ENCODE results near the gene FNDC4. TPM values are rescaled to one million over a fixed set of nuclear protein-coding genes. Genes with fewer than 3 reads are reported as not detected.
A peak's percentile ranks its signal among the peaks of the same experiment; 100 is the strongest.
"Not testable (repeated sequence)": the region's sequence is repeated elsewhere in the genome, so short reads cannot be mapped to it uniquely, and the experiment has no call there.

Gene FNDC4
- total RNA-seq, result 1.8 TPM
- long read RNA-seq, partial matches to known transcripts, result 0 of 1 reads
- long read RNA-seq, other reads (novel, unspliced or antisense), result 0 of 1 reads

GRCh38 chr2:27494944-27495554 lies at the start of gene FNDC4:
Gene FNDC4, minus strand, starts transcription at chr2:27495200. Its CDS starts 521 bp downstream, at chr2:27494679.
- ATAC-seq, result peak; percentile 68

GRCh38 chr2:27544143-27544821 lies 49.3 kb upstream of the FNDC4 start:
- DNase-seq (no peak), ATAC-seq (no peak)
- intact Hi-C loops (cut with micrococcal nuclease), result no loop called here

More at GRCh38 chr2:27494944-27495554, at the start of gene FNDC4:
- intact Hi-C loops (cut with micrococcal nuclease), result no loop called here
- peak; percentile 41 for DNase-seq

- intact Hi-C loops (cut with micrococcal nuclease); ATAC-seq; DNase-seq: not testable (repeated sequence)
Measured at GRCh38 chr2:27539649-27540048, 44.6 kb upstream of the FNDC4 start.

- ATAC-seq; intact Hi-C loops (cut with micrococcal nuclease); DNase-seq: not testable (repeated sequence)
Measured at GRCh38 chr2:27538839-27539450, 43.9 kb upstream of the FNDC4 start.

- ATAC-seq (no peak), DNase-seq (no peak)
- intact Hi-C loops (cut with micrococcal nuclease), result no loop called here
Measured at GRCh38 chr2:27537287-27537686, 42.3 kb upstream of the FNDC4 start.

GRCh38 chr2:27531983-27532382 lies 37.0 kb upstream of the FNDC4 start:
- no peak for DNase-seq
- ATAC-seq, result no peak
- intact Hi-C loops (cut with micrococcal nuclease), result no loop called here

GRCh38 chr2:27527182-27527581 lies 32.2 kb upstream of the FNDC4 start:
- ATAC-seq, result no peak
- intact Hi-C loops (cut with micrococcal nuclease), result no loop called here
- DNase-seq, result no peak

- DNase-seq (no peak), ATAC-seq (no peak)
- intact Hi-C loops (cut with micrococcal nuclease), result no loop called here
Measured at GRCh38 chr2:27522400-27522945, 27.5 kb upstream of the FNDC4 start.

GRCh38 chr2:27520316-27520715 lies 25.3 kb upstream of the FNDC4 start:
- ATAC-seq, result no peak
- intact Hi-C loops (cut with micrococcal nuclease), result no loop called here
- no peak for DNase-seq

- intact Hi-C loops (cut with micrococcal nuclease), result no loop called here
- ATAC-seq (no peak), DNase-seq (no peak)
Measured at GRCh38 chr2:27518782-27519113, 23.7 kb upstream of the FNDC4 start.

- DNase-seq (no peak), ATAC-seq (no peak)
- intact Hi-C loops (cut with micrococcal nuclease), result no loop called here
Measured at GRCh38 chr2:27518113-27518781, 23.2 kb upstream of the FNDC4 start.

GRCh38 chr2:27509326-27509725 lies 14.3 kb upstream of the FNDC4 start:
- ATAC-seq (no peak), DNase-seq (no peak)
- intact Hi-C loops (cut with micrococcal nuclease), result no loop called here

- ATAC-seq (no peak), DNase-seq (no peak)
- intact Hi-C loops (cut with micrococcal nuclease), result no loop called here
Measured at GRCh38 chr2:27507293-27507692, 12.3 kb upstream of the FNDC4 start.

- intact Hi-C loops (cut with micrococcal nuclease), result no loop called here
Measured at GRCh38 chr2:27506587-27506986, 11.6 kb upstream of the FNDC4 start.

GRCh38 chr2:27502142-27502541 lies 7.1 kb upstream of the FNDC4 start:
- ATAC-seq (no peak), DNase-seq (no peak)
- intact Hi-C loops (cut with micrococcal nuclease), result no loop called here

More at GRCh38 chr2:27506587-27506986, 11.6 kb upstream of the FNDC4 start:
- no peak for DNase-seq
- no peak for ATAC-seq

- intact Hi-C loops (cut with micrococcal nuclease), result no loop called here
- ATAC-seq, result peak; percentile 23
Measured at GRCh38 chr2:27501042-27501441, 6.0 kb upstream of the FNDC4 start.

GRCh38 chr2:27498975-27499374 lies 4.0 kb upstream of the FNDC4 start:
- DNase-seq, result no peak
- intact Hi-C loops (cut with micrococcal nuclease), result no loop called here
- no peak for ATAC-seq

More at GRCh38 chr2:27501042-27501441, 6.0 kb upstream of the FNDC4 start:
- DNase-seq, result no peak

GRCh38 chr2:27497288-27497627 lies 2.3 kb upstream of the FNDC4 start:
- no peak for DNase-seq
- intact Hi-C loops (cut with micrococcal nuclease), result no loop called here
- ATAC-seq, result no peak

GRCh38 chr2:27496357-27497287 lies 1.6 kb upstream of the FNDC4 start, which contains the start of gene GCKR:
Gene GCKR, plus strand, starts transcription at chr2:27496839. Its CDS starts 66 bp downstream, at chr2:27496905.
- ATAC-seq, result peak; percentile 39
- intact Hi-C loops (cut with micrococcal nuclease), result no loop called here
- DNase-seq, result no peak
